H1 (cell line): ENCODE data around the gene PCBP2. TPM values are rescaled to one million over a fixed set of nuclear protein-coding genes. Genes with fewer than 3 reads are reported as not detected.

Source experiments
- CTCF ChIA-PET: fragments of 300-600 bp; sonication (Branson Sonifier 250); formaldehyde crosslinking; loops from one replicate; lab custom pipeline; 2021; ENCODE audit not compliant: partially characterized antibody; lab: Charles Lee
- POLR2A ChIA-PET: fragments of 300-600 bp; sonication (Branson Sonifier 250); formaldehyde crosslinking; loops from one replicate; lab custom pipeline; 2021; ENCODE audit warnings: inconsistent platforms; ENCODE audit not compliant: partially characterized antibody; lab: Charles Lee
- DNase-seq, 2 experiments: peaks; one replicate each; pipeline versions ENCODE4 v3.0.0 to v3.0.0-alpha.2; 2010 to 2022; ENCODE audit warnings: low spot score in 2 of 2, low read depth in 1 of 2, mixed read lengths in 1 of 2
- FAIRE-seq: peaks from 2 replicates; lab custom pipeline; 2011; peaks lifted over from hg19 to GRCh38; lab: Jason Lieb, UNC
- H2AFZ ChIP-seq: 2 replicates; pipeline ENCODE4 v1.8.1; 2012; ENCODE audit warnings: low read length, inconsistent platforms
- H2AK5ac ChIP-seq: 2 replicates; pipeline ENCODE4 v1.6.1; 2013; ENCODE audit warnings: low read depth, low read length
- H2BK120ac ChIP-seq: replicated peaks from 2 replicates; pipeline ENCODE3; 2013; ENCODE audit warnings: low read depth, low read length, inconsistent platforms
- H2BK12ac ChIP-seq: 2 replicates; pipeline ENCODE4 v1.6.1; 2013; ENCODE audit warnings: low read depth, low read length
- H2BK15ac ChIP-seq: 2 replicates; pipeline ENCODE4 v1.6.1; 2013; ENCODE audit warnings: low read length
- H2BK20ac ChIP-seq: 2 replicates; pipeline ENCODE4 v1.6.1; 2013; ENCODE audit warnings: low read length
- H2BK5ac ChIP-seq: 2 replicates; pipeline ENCODE4 v1.6.1; 2013; ENCODE audit warnings: low read depth, low read length
- H3K14ac ChIP-seq: 2 replicates; pipeline ENCODE4 v1.6.1; 2013; ENCODE audit warnings: inconsistent platforms; ENCODE audit not compliant: insufficient read length
- H3K18ac ChIP-seq: 2 replicates; pipeline ENCODE4 v1.6.1; 2013; ENCODE audit warnings: low read length; ENCODE audit errors: extremely low read depth
- H3K23ac ChIP-seq: 2 replicates; pipeline ENCODE4 v1.6.1; 2013; ENCODE audit warnings: inconsistent platforms; ENCODE audit not compliant: insufficient read length
- H3K23me2 ChIP-seq: 2 replicates; pipeline ENCODE4 v1.6.1; 2013; ENCODE audit warnings: low read depth, low read length
- H3K27ac ChIP-seq: 2 replicates; pipeline ENCODE4 v1.6.1; 2011; ENCODE audit warnings: low read depth, low read length, inconsistent platforms
- H3K27me3 ChIP-seq, 4 experiments: replicated peaks in 1 of 4; 1 replicate in 1 of 4; 2 replicates in 3 of 4; pipeline versions ENCODE4 v1.6.1 to v1.8.1; 2011 to 2013; ENCODE audit warnings: low read length in 3 of 4, mild to moderate bottlenecking in 3 of 4, inconsistent platforms in 2 of 4, mixed read lengths in 2 of 4, moderate library complexity in 1 of 4; ENCODE audit not compliant: control insufficient read depth in 3 of 4, insufficient read depth in 3 of 4; ENCODE audit errors: extremely low read depth in 1 of 4
- H3K36me3 ChIP-seq, 4 experiments: 2 replicates each; pipeline versions ENCODE4 v1.6.1 to v1.8.1; 2011 to 2013; ENCODE audit warnings: mild to moderate bottlenecking in 4 of 4, low read length in 3 of 4, moderate library complexity in 2 of 4, control low read depth in 1 of 4, inconsistent platforms in 1 of 4; ENCODE audit not compliant: insufficient read depth in 4 of 4, control insufficient read depth in 2 of 4
- H3K4ac ChIP-seq: replicated peaks from 2 replicates; pipeline ENCODE3; 2013; ENCODE audit warnings: low read length, low read depth, mixed read lengths, inconsistent platforms; ENCODE audit not compliant: insufficient read length
- H3K4me1 ChIP-seq, 4 experiments: replicated peaks in 1 of 4; 1 replicate in 1 of 4; 2 replicates in 3 of 4; pipeline versions ENCODE4 v1.6.1 to v1.8.1; 2011 to 2013; ENCODE audit warnings: low read length in 3 of 4, inconsistent platforms in 2 of 4, mixed read lengths in 1 of 4; ENCODE audit not compliant: insufficient read depth in 4 of 4, control insufficient read depth in 3 of 4
- H3K4me2 ChIP-seq, 2 experiments: 2 replicates each; pipeline versions ENCODE4 v1.6.1 to v1.8.1; 2011 to 2013; ENCODE audit warnings: low read depth in 2 of 2, low read length in 2 of 2, control low read depth in 1 of 2, inconsistent platforms in 1 of 2, mild to moderate bottlenecking in 1 of 2; ENCODE audit not compliant: insufficient read depth in 1 of 2
- H3K4me3 ChIP-seq, 4 experiments: fragments of 200-600, 300-600 bp in 1 of 4; sonication (generic), shearing (Covaris generic), sonication (Bioruptor Twin) in 1 of 4; 2 replicates each; pipeline versions ENCODE4 v1.5.1 to v1.8.1; 2011 to 2016; ENCODE audit warnings: low read length in 4 of 4, low read depth in 3 of 4, control low read depth in 2 of 4, inconsistent platforms in 2 of 4, mild to moderate bottlenecking in 2 of 4, mixed read lengths in 1 of 4, moderate library complexity in 1 of 4; ENCODE audit not compliant: insufficient read depth in 2 of 4; ENCODE audit errors: extremely low read depth in 1 of 4
- H3K56ac ChIP-seq: replicated peaks from 2 replicates; pipeline ENCODE3; 2013; ENCODE audit warnings: low read depth, mild to moderate bottlenecking, mixed read lengths, low read length, inconsistent platforms; ENCODE audit not compliant: insufficient read length
- H3K79me1 ChIP-seq: 2 replicates; pipeline ENCODE4 v1.6.1; 2013; ENCODE audit warnings: low read depth, low read length, control low read depth
- H3K79me2 ChIP-seq, 2 experiments: 2 replicates each; pipeline versions ENCODE4 v1.6.1 to v1.8.1; 2012 to 2013; ENCODE audit warnings: low read length in 2 of 2, mild to moderate bottlenecking in 2 of 2, inconsistent platforms in 1 of 2; ENCODE audit not compliant: insufficient read depth in 2 of 2, control insufficient read depth in 1 of 2
- H3K9ac ChIP-seq, 4 experiments: replicated peaks in 1 of 4; 1 replicate in 1 of 4; 2 replicates in 3 of 4; pipeline versions ENCODE4 v1.6.1 to v1.8.1; 2011 to 2013; ENCODE audit warnings: low read depth in 3 of 4, low read length in 3 of 4, control low read depth in 2 of 4, mild to moderate bottlenecking in 2 of 4, moderate library complexity in 2 of 4, inconsistent platforms in 1 of 4; ENCODE audit errors: extremely low read depth in 1 of 4
- H3K9me3 ChIP-seq, 2 experiments: 2 replicates each; pipeline versions ENCODE4 v1.6.1 to v1.8.1; 2012 to 2013; ENCODE audit warnings: mild to moderate bottlenecking in 2 of 2, moderate library complexity in 2 of 2, control low read depth in 1 of 2, inconsistent platforms in 1 of 2, low read depth in 1 of 2, low read length in 1 of 2, mixed read lengths in 1 of 2; ENCODE audit not compliant: insufficient read depth in 2 of 2
- H4K20me1 ChIP-seq, 2 experiments: replicated peaks in 1 of 2; 2 replicates each; pipeline versions ENCODE3 to v1.8.1; 2011 to 2013; ENCODE audit warnings: inconsistent platforms in 2 of 2, low read length in 2 of 2, mild to moderate bottlenecking in 1 of 2; ENCODE audit not compliant: insufficient read depth in 2 of 2, control insufficient read depth in 1 of 2
- H4K5ac ChIP-seq: 2 replicates; pipeline ENCODE4 v1.6.1; 2013; ENCODE audit warnings: low read length, low read depth, mixed read lengths, inconsistent platforms; ENCODE audit not compliant: insufficient read length
- H4K8ac ChIP-seq: 2 replicates; pipeline ENCODE4 v1.8.0; 2013; ENCODE audit warnings: mild to moderate bottlenecking, moderate library complexity, low read length, inconsistent platforms; ENCODE audit not compliant: insufficient read depth; ENCODE audit errors: extremely low read depth
- H4K91ac ChIP-seq: replicated peaks from 2 replicates; pipeline ENCODE3; 2013; ENCODE audit warnings: low read length, mixed read lengths, inconsistent platforms; ENCODE audit not compliant: insufficient read length
- ATF2 ChIP-seq: IDR thresholded peaks from 2 replicates; pipeline ENCODE4 v1.6.1; 2012; ENCODE audit warnings: low read length, inconsistent platforms
- CHD2 ChIP-seq: IDR thresholded peaks from 2 replicates; pipeline ENCODE4 v1.6.1; 2012; ENCODE audit warnings: low read length, improper control_type of control experiment
- KDM4A ChIP-seq: IDR thresholded peaks from one replicate; pipeline ENCODE4 v1.7.1; 2012; ENCODE audit warnings: low read depth, mild to moderate bottlenecking, moderate library complexity, low read length, inconsistent platforms; ENCODE audit not compliant: severe bottlenecking
- NRF1 ChIP-seq: IDR thresholded peaks from 2 replicates; pipeline ENCODE4 v1.6.1; 2011; ENCODE audit warnings: mild to moderate bottlenecking, low read depth, low read length, improper control_type of control experiment
- WGBS, 2 experiments: shearing (Covaris generic) in 1 of 2; methylation state at CpG; one replicate each; pipeline versions ENCODE4 v1.1.6 to v1.1.7; 2013 to 2015; ENCODE audit warnings: low lambda C conversion rate in 2 of 2, mixed read lengths in 2 of 2, inconsistent platforms in 1 of 2, low coverage in 1 of 2, missing lambda C conversion rate in 1 of 2; ENCODE audit not compliant: insufficient replicate concordance in 2 of 2, insufficient coverage in 1 of 2, insufficient read length in 1 of 2; ENCODE audit errors: extremely low coverage in 1 of 2, missing lambda C conversion rate in 1 of 2; 5-methylcytosine and 5-hydroxymethylcytosine counted together
- polyA plus RNA-seq, 7 experiments: library from polyadenylated mRNA; depleted of rRNA in 3 of 7; stranded (reverse) in 5 of 7; unstranded in 2 of 7; fragments of >200 nt in 5 of 7; fragments of 200-250 nt in 2 of 7; gene quantifications; 1 replicate in 5 of 7; 2 replicates in 1 of 7; 4 replicates in 1 of 7; pipeline versions ENCODE4 v1.2.1 to v1.2.3, GENCODE V29; 2011 to 2013; ENCODE audit warnings: missing spikeins in 2 of 7, mixed read lengths in 2 of 7
- total RNA-seq: library from RNA; stranded (reverse); fragmentation: NEBNext Ultra II Directional; extraction: Animal tissue kit (Norgen Biotek cat#: 25700); gene quantifications from 2 replicates; pipeline ENCODE4 v1.2.1, GENCODE V29; 2021

Gene PCBP2
- total and polyA plus RNA-seq, 2 of the 8 experiments (the other 6 are each of a cell fraction or from before 2014, with no cell fraction given): 470 to 1,123 TPM

GRCh38 chr12:53492188-53492587, 40.3 kb downstream of the PCBP2 start:
- Histone ChIP-seq H4K91ac (peak overlapping the region; percentile 34), H3K56ac (no peak overlapping the region), H2BK120ac (peak overlapping the region; percentile 88), H3K4me1 (peaks cover 7 to 29% (median 9%) of the 10 kb centered on the region in 4 experiments), H3K4me3 (peak overlapping the region; percentile 27 to 65 (median 44); a peak in 7 of 8 replicates), H3K27ac (peak overlapping the region; percentile 63; the same call in 1 of the 2 replicates), H2BK15ac (peak overlapping the region; percentile 90; the same call in 1 of the 2 replicates), H3K27me3 (no peaks in the 10 kb centered on the region)
- DNase-seq (peak in 1 of 2 experiments; percentile 52), FAIRE-seq (no peak)
- TF ChIP-seq KDM4A (peak; percentile 23), CHD2 (no peak), NRF1 (peak; percentile 44), ATF2 (0 out of 2 replicates have a peak, but pooled peaks have one; percentile 38)
- TF ChIP-seq, all 59 proteins: peak for 3
- H3K18ac ChIP-seq: peak overlapping the region; percentile 94; the same call in 1 of the 2 replicates
- H3K14ac ChIP-seq: no peak overlapping the region
- CTCF ChIA-PET: interaction anchor here (0.5 to 6.7 kb wide), 11 partner anchors 9 to 684 kb away, joined by 3 to 51 read pairs (median 4); partner anchors contain the start of genes AAAS, NPFF and TARBP2
- peaks cover 0 to 6% of the 10 kb centered on the region in 2 experiments; a peak in 2 of 4 replicates for H3K79me2 ChIP-seq
- H2AFZ ChIP-seq: no peak overlapping the region
- POLR2A ChIA-PET: interaction anchor here (0.6 to 67.0 kb wide), 4 partner anchors 2 to 163 kb away, joined by 3 to 3397 read pairs (median 1700); partner anchors contain the start of genes MAP3K12, NPFF, PCBP2 and PRR13
- H2BK20ac ChIP-seq: peak overlapping the region; percentile 89; the same call in 1 of the 2 replicates
- peak overlapping the region; percentile 91; the same call in 1 of the 2 replicates for H2BK5ac ChIP-seq
- no peaks in the 10 kb centered on the region for H3K9me3 ChIP-seq
- H3K4ac ChIP-seq: peak overlapping the region; percentile 87
- no peaks in the 10 kb centered on the region for H3K36me3 ChIP-seq
- H2BK12ac ChIP-seq: peak overlapping the region; percentile 39; the same call in 1 of the 2 replicates
- no peak overlapping the region; the same call in 1 of the 2 replicates for H4K8ac ChIP-seq
- peaks cover 0 to 10% of the 10 kb centered on the region in 2 experiments for H4K20me1 ChIP-seq
- H4K5ac ChIP-seq: peak overlapping the region; percentile 23
- 32% methylated on average over 20 of the region's 20 CpGs; no CpG with 5 or more reads in 1 of the 2 experiments for WGBS, 2 experiments
- H3K23me2 ChIP-seq: peaks cover 13% of the 10 kb centered on the region
- H3K79me1 ChIP-seq: peaks cover 2% of the 10 kb centered on the region; the same call in 1 of the 2 replicates
- peak overlapping the region in 2 of 4 experiments; percentile 45 to 73; a peak in 3 of 7 replicates for H3K9ac ChIP-seq
- H3K23ac ChIP-seq: no peak overlapping the region
- peak overlapping the region; percentile 53; the same call in 1 of the 2 replicates for H2AK5ac ChIP-seq
- peak overlapping the region; percentile 87 to 96 for H3K4me2 ChIP-seq
